Sigmoid colon (tissue), 4 donors: Measurements from ENCODE around the gene CDC42BPA.

Source experiments
- EP300 ChIP-seq, 4 donors: sonication (generic); formaldehyde crosslinking; IDR thresholded peaks; one replicate each; pipeline ENCODE4 v1.6.1; 2017; ENCODE audit warnings: antibody characterized with exemption in 4 of 4
- POLR2A ChIP-seq, 2 donors: fragments of 450-650 bp; IDR thresholded peaks; one replicate each; pipeline ENCODE4 v1.6.1; 2016; ENCODE audit warnings: antibody characterized with exemption in 2 of 2, mild to moderate bottlenecking in 2 of 2, moderate library complexity in 2 of 2
- POLR2AphosphoS5 ChIP-seq, 4 donors: sonication (generic); formaldehyde crosslinking; IDR thresholded peaks; one replicate each; pipeline ENCODE4 v1.6.1; 2017; ENCODE audit warnings: antibody characterized with exemption in 4 of 4
- TF ChIP-seq, protein P1 (sequence below), 4 experiments: fragments of 450-650 bp in 3 of 4; fragments of 200-600 bp in 1 of 4; IDR thresholded peaks; one replicate each; pipeline ENCODE4 v1.5.1; 2016 to 2019; ENCODE audit warnings: antibody characterized with exemption in 4 of 4, mild to moderate bottlenecking in 3 of 4, moderate library complexity in 2 of 4

GRCh38 chr1:227244339-227245118, 73.8 kb downstream of the CDC42BPA start:
- TF ChIP-seq POLR2AphosphoS5 (IDR thresholded peaks at IDR 0.05) (no peak), POLR2A (IDR thresholded peaks at IDR 0.05) (no peak), EP300 (IDR thresholded peaks at IDR 0.05) (no peak)
- TF ChIP-seq, protein P1, sequence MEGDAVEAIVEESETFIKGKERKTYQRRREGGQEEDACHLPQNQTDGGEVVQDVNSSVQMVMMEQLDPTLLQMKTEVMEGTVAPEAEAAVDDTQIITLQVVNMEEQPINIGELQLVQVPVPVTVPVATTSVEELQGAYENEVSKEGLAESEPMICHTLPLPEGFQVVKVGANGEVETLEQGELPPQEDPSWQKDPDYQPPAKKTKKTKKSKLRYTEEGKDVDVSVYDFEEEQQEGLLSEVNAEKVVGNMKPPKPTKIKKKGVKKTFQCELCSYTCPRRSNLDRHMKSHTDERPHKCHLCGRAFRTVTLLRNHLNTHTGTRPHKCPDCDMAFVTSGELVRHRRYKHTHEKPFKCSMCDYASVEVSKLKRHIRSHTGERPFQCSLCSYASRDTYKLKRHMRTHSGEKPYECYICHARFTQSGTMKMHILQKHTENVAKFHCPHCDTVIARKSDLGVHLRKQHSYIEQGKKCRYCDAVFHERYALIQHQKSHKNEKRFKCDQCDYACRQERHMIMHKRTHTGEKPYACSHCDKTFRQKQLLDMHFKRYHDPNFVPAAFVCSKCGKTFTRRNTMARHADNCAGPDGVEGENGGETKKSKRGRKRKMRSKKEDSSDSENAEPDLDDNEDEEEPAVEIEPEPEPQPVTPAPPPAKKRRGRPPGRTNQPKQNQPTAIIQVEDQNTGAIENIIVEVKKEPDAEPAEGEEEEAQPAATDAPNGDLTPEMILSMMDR (IDR thresholded peaks at IDR 0.05), result no peak
